NOMO-1 treated with dmso at 0.1 percent for 144 hours (cell line): ENCODE results near the gene RCOR3.
"Not testable (repeated sequence)": the region's sequence is repeated elsewhere in the genome, so short reads cannot be mapped to it uniquely, and the experiment has no call there.

Source experiments
- DNase-seq: peaks from one replicate; lab custom pipeline; 2025; ENCODE audit not compliant: unreplicated experiment; lab: John Stamatoyannopoulos, UW

Gene RCOR3

DNA sequence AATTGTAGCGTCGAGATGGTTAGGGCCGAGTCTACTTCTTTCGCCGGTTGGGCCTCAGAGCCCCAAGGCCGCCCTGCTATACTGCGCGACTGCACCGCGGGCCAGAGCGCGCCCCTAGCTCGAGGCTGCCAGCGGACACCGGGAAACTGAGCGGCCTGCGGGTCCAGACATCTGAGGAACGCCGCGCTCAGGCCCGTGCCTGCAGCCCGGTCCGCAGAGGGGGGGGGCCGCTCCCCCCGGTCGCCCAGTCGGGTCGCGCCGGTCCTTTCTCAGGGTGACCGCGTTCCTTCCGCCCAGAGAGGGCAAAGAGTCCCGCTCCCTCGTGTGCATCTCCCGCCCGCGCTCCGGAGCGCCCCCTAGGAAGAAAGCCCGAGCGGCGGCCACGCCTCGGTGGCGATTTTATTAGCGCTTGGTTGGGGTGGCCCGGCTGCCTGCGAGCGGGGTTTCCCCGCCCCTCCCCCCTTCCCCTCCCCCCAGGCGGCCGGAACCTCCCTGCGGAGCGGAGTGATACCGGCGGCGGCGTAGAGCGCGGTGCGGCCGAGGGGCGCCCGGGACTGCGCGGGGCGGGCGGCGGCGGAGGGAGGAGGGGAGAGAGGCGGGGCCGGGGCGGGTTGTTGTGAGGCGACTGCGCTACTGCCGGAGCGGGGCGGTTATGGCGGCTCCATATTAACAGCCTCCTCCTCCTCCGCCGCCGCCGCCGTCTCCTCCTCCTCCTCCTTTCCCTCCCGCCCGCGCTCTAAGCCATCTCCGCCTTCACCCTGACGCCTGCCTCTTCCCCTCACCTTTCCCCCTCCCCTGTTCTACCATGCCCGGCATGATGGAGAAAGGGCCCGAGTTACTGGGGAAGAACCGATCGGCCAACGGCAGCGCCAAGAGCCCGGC lies at the start of gene RCOR3:
TSS of gene RCOR3 (plus strand) at position 611 of the 882 bp plus-strand sequence. CDS start at position 806, 195 bp downstream.
- DNase-seq: peak; percentile 91

DNA sequence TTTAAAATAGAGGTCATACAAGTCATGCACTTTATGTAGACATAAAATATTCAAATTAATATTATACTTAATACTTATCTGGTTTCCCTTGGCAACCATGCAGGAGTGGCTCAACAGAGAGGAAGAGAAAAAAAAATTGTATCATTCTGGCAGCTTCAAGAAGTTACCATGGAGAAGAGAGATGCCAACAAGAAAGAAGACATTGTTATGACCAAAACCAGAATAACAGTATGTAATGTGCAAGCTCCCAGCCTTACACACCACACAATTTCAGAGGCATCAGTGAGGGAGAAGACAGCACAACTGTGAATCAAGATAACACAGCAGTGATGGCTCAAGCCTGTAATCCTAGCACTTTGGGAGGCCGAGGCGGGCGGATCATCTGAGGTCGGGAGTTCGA lies 49.1 kb upstream of the RCOR3 start:
- no peak for DNase-seq

DNA sequence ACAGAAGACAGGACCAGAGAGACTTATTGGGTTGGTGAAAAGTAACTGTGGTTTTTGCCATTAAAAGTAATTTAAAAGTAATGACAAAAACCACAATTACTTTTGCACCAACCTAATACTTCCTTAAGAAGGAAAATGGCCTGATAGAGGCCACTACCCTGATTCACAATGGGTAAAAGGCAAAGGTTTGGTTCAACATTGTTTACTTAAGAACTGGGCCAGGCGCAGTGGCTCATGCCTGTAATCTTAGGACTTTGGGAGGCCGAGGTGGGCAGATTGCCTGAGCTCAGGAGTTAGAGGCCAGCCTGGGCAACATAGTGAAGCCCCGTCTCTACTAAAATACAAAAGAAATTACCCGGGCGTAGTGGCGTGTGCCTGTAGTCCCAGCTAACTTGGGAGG lies 48.2 kb upstream of the RCOR3 start:
- no peak for DNase-seq

DNA sequence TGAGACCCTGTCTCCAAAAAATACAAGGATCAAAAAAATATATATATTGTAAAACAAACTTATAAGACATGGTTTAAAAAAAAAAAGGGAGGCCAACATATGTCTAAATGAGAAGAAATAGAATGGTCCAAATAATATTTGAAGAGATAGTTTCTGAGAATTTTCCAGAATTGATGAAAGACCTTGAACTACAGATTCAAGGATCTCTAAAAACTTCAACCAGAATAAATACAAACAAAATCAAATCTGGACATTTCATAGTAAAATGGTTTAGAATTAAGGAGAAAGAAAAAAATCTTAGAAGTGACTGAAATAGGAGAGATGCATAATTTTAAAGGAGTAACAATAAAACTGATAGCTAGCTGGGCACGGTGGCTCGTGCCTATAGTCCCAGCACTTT lies 45.5 kb upstream of the RCOR3 start:
- DNase-seq: no peak

DNA sequence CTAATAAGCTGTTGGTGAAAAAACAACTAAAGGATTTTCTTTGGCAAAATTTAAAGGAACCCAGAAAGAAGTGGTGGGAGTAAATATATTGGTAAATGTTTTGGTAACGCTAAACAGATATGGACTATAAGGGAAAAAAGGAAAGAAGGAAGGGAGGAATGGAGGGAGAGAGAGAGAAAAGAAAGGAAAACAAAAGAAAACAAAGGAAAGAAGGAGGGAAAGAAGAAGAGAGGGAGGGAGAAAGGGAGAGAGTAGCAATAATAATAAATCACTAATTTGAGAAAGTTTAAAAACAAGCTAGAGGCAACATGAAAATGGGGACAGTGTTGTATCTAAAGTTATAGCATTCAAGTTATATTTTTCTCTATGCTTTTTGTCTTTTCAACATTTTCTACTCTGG lies 43.6 kb upstream of the RCOR3 start:
- DNase-seq: no peak

DNA sequence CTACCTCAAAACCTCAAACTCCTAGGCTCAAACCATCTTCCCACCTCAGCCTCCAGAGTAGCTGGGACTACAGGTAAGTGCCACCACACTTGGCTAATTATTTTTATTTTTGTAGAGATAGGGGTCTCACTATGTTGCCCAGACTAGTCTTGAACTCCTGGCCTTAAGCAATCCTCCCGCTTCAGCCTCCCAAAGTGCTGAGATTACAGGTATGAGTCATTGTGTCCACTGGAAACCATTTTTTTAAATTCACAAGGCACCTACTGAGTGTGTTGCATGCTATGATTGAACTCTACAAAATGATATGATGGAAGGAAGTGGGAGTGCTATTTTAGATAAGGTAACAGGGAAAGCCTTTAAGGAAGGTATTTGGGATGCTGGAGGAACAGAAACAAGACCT lies 41.8 kb upstream of the RCOR3 start:
- no peak for DNase-seq

DNA sequence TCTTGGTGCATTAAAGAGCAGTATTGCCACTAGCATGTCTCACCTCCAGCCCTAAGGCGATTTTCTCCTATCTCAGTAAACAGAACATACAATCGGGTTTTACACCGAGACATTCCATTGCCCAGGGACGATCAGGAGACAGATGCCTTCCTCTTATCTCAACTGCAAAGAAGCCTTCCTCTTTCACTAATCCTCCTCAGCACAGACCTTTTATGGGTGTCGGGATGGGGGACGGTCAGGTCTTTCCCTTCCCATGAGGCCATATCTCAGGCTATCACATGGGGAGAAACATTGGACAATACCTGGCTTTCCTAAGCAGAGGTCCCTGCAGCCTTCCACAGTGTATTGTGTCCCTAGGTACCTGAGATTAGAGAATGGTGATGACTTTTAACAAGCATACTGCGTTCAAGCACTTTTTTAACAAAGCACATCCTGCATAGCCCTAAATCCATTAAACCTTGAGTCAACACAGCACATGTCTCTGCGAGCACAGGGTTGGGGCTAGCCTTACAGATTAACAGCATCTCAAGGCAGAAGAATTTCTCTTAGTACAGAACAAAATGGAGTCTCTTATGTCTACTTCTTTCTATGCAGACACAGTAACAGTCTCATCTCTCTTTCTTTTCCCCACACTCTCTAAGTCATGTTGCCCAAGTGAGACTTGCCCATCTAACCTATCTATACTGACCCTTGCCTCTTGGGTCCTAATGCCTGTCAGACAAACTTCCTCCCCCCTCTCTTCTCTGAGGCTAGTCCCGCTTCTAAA lies 36.5 kb upstream of the RCOR3 start:
- not testable (repeated sequence) for DNase-seq

DNA sequence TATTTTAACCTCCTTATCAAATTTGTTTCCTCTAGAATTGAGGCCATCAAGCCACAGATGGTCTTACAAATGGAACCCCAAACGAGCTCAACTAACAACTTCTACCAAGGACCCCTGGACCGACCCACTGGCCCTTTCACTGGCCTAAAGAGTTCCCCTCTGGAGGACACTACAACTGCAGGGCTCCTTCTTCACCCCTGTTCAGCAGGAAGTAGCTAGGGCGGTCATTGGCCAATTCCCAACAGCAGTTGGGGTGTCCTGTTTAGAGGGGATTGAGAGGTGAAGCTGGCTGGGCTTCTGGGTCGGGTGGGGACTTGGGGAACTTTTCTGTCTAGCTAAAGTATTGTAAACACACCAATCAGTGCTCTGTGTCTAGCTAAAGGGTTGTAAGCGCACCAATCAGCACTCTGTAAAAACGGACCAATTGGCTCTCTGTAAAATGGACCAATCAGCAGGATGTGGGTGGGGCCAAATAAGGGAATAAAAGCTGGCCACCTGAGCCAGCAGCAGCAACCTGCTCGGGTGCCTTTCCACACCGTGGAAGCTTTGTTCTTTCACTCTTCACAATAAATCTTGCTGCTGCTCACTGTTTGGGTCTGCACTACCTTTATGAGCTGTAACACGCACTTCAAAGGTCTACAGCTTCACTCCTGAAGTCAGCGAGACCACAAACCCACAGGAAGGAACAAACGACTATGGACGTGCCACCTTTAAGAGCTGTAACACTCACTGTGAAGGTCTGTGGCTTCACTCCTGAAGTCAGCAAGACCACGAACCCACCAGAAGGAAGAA lies 30.4 kb upstream of the RCOR3 start:
- not testable (repeated sequence) for DNase-seq

DNA sequence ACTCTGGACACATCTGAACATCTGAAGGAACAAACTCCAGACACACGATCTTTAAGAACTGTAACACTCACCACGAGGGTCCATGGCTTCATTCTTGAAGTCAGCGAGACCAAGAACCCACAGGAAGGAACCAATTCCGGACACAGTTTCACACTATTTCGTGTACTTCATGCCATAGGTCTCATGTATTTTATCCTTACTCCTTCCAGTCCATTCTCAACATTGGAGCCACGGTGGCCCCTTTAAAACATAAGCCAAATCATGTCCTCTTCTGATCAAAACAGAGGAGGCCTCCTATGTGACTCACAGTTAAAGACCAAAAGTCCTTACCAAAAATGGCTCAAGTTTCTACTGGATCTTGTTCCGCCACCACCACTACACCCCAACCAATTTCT lies 29.8 kb upstream of the RCOR3 start:
- no peak for DNase-seq

DNA sequence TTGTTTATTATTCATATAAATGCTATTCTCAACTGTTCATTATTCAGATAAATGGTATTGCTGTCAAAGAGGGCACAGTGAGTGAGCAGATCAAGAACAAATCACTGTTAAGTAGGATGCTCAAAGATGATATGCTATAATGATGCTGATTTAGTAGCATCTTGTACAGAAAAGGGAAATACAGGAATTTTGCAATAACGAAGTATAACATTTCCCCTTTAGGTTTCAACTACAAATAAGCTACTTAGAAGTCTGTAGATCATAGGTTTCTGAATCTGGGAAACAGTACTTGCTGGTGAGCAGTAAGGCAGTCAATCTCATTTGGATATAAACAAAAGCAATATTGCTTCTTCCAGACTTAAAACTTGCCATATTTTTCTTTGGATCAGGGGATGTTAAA lies 27.3 kb upstream of the RCOR3 start:
- peak; percentile 7 for DNase-seq

DNA sequence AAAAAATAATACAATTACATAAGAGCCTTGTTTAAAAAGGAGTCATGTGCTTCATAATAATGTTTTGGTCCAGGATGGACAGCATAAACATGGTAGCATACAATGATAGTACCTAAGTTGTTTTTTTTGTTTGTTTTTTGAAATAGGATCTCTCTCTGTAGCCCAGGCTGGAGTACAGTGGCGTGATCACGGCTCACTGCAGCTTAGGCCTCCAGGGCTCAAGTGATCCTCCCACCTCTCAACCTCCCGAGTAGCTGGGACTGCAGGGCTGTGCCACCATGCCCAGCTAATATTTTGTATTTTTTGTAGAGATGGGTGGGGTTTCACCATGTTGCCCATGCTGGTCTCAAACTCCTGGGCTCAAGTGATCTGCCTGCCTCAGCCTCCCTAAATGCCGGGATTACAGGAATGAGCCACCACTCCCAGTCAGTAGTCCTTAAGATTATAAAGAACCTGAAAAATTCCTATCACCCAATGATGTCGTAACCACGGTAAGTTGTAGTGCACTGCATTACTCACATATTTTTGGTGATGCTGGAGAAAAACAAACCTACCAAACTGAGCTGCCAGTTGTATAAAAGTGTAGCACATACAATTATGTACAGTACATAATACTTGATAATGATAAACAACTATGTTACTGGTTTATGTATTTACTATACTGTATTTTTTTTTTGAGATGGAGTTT lies 22.4 kb upstream of the RCOR3 start:
- DNase-seq: no peak

DNA sequence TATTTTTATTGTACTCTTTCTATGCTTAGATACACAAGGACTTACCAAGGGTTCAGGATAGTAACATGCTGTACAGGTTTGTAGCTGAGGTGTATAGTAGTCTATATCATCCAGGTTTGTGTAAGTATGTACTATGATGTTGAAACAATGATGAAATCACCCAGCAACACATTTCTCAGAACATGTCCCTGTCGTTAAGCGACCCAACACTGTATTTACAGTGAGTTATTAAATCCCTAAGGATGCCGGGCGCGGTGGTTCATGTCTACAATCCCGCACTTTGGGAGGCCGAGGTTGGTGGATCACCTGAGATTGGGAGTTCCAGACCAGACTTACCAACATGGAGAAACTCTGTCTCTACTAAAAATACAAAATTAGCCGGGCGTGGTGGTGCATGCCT lies 21.6 kb upstream of the RCOR3 start:
- no peak for DNase-seq

DNA sequence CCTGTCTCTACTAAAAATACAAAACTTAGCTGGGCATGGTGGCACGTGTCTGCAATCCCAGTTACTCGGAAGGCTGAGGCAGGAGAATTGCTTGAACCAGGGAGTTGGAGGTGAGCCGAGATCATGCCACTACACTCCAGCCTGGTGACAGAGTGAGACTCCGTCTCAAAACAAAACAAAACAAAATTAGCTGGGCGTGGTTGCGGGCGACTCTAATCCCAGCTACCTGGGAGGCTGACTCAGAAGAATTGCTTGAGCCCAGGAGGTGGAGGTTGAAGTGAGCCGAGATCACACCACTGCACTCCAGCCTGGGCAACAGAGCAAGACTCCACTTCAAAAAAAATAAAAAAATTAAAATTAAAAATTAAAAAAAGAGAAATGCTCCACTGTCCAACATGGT lies 18.6 kb upstream of the RCOR3 start:
- DNase-seq: not testable (repeated sequence)

DNA sequence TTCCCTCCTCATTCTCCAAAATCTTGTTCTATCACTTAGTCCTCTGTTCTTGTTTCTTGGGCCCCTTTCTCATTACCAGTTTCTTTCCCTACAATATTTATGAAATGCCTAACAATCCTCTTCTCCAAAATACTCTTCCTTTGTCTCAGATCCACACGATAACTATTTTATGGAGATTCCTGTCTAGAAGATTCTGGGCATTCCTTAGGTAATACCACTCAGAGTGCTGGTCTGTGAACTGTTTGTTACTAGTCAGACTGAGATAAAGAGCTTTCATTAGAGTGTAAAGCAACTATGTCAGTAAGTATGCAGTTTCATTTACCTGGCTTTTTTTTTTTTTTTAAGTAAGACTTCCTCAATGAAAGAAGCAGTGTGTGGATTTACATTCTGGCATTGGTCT lies 18.1 kb upstream of the RCOR3 start:
- no peak for DNase-seq

DNA sequence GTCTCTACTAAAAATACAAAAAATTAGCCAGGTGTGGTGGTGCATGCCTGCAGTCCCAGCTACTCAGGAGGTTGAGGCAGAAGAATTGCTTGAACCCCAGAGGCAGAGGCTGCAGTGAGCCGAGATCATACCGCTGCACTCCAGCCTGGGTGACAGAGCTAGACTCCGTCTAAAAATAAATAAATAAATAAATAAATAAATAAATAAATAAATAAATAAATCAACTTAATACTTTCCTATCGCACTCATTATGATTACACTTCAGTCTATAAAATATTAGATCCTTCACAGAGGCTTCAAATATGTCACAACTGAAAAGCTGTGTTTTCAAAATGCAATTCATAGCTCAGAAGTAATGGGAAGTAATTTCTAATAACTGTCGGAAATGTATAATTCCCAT lies 15.5 kb upstream of the RCOR3 start:
- DNase-seq: not testable (repeated sequence)

DNA sequence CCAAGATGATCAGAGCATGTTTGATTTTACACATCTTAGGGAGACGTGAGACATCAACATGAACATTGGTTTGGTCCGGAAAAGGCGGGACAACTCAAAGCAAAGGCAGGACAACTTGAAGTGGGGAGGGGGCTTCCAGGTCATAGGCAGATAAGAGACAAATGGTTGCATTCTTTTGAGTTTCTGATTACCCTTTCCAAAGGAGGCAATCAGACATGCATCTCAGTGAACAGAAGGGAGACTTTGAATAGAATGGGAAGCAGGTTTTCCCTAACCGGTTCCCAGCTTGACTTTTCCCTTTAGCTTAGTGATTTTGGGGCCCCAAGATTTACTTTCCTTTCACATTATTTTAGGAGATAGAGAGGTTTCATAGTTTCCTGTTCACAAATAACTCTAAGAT lies 12.6 kb upstream of the RCOR3 start:
- not testable (repeated sequence) for DNase-seq

DNA sequence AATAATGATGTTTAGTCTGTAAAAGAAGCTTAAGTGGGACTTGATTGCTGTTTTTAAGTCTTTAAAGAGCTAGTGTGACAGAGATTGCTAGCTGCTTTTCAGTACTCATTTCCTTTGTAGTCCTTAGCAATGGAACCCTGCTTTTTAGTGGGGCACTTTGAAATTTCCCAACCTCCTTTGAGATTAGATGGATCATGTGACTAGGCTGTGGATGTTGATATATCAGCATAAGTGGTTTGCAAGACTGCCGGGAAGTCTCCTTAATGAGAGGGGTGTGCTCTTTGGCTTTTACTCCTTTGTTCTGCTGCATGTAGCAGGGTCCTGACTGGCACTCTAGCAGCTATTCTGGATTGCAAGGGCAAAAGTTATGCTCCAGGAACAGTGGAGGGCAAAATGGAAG lies 11.2 kb upstream of the RCOR3 start:
- DNase-seq: no peak

DNA sequence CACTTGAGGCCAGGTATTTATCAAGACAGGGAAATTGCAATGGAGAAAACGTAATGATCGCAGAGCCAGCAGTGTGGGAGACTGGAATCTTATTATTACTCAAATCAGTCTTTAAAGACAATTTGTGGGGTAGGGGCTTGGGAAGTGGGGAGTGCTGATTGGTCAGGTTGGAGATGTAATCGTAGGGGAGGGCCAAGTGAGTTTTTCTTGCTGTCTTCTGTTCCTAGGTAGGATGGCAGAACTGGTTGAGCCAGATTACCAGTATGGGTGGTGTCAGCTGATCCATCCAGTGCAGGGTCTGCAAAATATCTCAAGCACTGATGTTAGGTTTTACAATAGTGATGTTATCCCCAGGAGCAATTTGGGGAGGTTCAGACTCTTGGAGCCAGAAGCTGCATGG lies 9.6 kb upstream of the RCOR3 start:
- not testable (repeated sequence) for DNase-seq

DNA sequence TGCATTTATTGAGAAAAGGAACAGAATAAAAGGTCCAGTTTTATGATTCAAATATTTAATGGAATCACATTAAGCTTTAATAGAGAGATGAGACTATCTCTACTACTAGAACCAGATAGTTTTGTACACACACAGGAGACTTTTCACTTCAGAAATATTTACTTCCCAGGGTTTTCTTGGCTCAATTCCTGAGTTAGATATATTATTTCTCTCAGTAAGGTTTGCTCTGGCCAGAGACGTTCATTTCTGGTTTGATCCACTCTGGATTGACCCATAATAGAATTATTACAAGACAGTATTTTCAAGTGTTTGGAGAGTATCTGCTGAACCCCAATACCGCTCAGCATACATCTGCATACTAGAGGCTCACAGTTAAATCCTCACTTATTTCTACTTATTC lies 1.3 kb upstream of the RCOR3 start:
- DNase-seq: no peak

DNA sequence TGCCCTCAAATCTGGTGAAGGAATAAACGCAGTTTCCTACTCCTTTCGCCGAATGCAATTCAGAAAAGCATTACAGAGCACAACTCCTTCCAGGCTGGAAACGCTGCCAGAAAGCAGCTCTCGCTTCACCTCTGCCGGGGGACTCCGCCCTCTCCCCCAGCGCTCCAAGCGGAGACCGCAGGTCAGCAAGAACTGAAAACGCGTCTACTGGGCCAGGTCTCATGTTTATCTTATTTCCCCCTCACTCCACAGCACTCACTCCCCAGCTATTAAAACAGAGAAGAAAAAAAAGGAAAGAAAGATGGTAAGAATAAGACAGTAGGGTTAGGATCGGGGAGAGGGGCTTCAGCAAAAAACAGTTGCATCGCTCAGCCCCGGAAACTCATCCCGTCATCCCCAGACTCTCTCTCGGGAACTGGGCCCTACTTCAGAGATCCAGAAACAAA lies 833 bp upstream of the RCOR3 start:
- peak; percentile 77 for DNase-seq

DNA sequence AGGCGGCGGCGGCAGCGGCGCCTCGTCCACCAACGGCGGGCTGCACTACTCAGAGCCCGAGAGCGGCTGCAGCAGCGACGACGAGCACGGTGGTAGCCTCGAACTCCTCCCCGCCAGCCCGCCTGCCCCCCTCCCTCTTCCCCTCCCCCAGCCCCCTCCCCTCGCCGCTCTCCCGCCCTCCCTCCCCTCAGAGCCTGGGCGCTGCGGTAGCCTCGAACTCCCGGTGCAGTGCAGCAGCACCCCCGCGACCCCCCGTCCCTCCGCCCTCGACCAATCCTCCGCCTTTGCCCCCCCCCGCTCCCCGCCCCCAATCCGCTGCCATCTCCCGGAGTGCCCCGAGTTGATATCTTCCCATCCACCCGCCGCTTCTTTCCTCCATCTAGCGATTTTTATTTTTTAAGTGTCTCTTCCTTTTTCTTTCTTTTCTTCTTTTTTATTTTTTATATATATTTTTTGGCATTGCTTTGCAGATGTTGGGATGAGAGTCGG lies 516 bp downstream of the RCOR3 start:
- DNase-seq: no peak
